ENCODE measurements around the gene NIP7. TPM values are rescaled to one million over a fixed set of nuclear protein-coding genes. Genes with fewer than 3 reads are reported as not detected.

The NIP7 gene
- total RNA-seq, 4 donors from 2014 or later = 1.8 to 17.3 (median 8.9) TPM

DNA sequence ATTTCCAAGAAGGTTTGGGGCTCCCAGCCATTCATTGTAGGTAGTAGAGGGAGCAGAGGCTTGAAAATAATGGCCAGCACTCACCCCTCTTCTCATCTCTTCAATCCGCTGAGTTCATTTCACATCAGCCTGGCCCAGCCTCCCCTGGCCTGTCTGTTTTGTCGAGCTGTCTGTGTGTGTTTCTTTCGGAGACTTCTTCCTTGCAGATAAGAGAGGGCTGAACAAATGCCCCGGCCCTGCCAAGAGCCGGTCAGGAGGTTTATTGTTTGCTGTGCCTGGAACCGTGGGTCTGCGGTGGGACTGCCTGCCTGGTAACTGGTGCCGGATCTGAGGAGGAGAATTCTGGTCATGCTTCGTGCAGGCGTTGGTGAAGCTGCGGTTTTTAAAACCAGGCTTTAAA is 25.0 kb upstream of the NIP7 start:
- Histone ChIP-seq H3K4me3 (no peak overlapping the region), H3K27ac (no peak overlapping the region), H3K9me3 (no peaks in the 10 kb centered on the region), H3K27me3 (no peaks in the 10 kb centered on the region), H3K36me3 (peaks cover 0 to 29% (median 18%) of the 10 kb centered on the region in 4 donors), H3K4me1 (peaks cover 11 to 21% (median 14%) of the 10 kb centered on the region in 4 donors)
- intact Hi-C loops (cut with DNase I; ENCODE audit: low total_unique reads) (no loop called here), in situ Hi-C loops (cut with MboI; ENCODE audit: low pct_ligation_motif_present in 1 of 4, low pct_unique_long_range_greater_than_20kb in 1 of 4, low sequenced_read_pairs in 3 of 4) (no loop called here)
- WGBS, 2 donors (ENCODE audit: low coverage in 1 of 2) = 90 to 100% methylated on average over 1 to 11 of the region's 11 CpGs
- no peak for DNase-seq
- TF ChIP-seq POLR2AphosphoS5 (IDR thresholded peaks at IDR 0.05) (no peak), POLR2A (IDR thresholded peaks at IDR 0.05) (no peak), EP300 (IDR thresholded peaks at IDR 0.05; ENCODE audit: low read depth) (no peak)
- TF ChIP-seq, protein P1, sequence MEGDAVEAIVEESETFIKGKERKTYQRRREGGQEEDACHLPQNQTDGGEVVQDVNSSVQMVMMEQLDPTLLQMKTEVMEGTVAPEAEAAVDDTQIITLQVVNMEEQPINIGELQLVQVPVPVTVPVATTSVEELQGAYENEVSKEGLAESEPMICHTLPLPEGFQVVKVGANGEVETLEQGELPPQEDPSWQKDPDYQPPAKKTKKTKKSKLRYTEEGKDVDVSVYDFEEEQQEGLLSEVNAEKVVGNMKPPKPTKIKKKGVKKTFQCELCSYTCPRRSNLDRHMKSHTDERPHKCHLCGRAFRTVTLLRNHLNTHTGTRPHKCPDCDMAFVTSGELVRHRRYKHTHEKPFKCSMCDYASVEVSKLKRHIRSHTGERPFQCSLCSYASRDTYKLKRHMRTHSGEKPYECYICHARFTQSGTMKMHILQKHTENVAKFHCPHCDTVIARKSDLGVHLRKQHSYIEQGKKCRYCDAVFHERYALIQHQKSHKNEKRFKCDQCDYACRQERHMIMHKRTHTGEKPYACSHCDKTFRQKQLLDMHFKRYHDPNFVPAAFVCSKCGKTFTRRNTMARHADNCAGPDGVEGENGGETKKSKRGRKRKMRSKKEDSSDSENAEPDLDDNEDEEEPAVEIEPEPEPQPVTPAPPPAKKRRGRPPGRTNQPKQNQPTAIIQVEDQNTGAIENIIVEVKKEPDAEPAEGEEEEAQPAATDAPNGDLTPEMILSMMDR (IDR thresholded peaks at IDR 0.05) = no peak

DNA sequence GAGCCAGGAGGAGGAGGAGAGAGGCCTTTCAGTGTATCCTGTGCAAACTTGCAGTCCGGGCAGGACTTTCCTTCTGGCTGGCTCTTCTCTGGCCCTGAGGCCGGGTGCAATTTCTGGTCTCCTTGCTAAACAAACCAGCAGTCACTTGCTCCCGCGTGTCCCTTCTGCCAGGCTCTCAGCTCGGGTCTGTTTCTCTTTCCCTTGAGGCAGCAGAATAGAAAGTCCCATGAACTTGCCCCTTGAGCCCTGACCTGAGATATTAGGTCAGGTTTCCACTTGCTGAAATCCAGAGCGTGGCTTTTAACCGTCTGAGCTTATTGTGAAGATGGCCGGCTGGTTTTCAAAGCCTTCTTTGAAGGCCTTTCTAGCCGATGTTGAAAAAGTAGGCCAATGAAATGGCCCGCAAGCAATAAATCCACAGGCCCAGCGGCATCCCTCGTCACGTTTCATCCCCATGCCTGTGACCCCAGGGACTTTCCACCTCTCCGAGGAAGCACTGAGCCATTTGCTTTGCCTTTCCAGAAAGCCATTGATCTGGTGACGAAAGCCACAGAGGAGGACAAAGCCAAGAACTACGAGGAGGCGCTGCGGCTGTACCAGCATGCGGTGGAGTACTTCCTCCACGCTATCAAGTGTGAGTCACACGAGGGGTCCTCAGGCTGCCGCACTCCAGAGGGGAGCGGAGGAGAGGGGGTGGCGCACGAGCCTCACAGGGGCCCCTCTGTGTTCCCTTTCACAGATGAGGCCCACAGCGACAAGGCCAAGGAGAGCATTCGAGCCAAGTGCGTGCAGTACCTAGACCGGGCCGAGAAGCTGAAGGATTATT is 23.9 kb upstream of the NIP7 start:
- TF ChIP-seq, protein P1 (IDR thresholded peaks at IDR 0.05) = no peak
- TF ChIP-seq EP300 (IDR thresholded peaks at IDR 0.05; ENCODE audit: low read depth) (no peak), POLR2AphosphoS5 (IDR thresholded peaks at IDR 0.05) (no peak), POLR2A (IDR thresholded peaks at IDR 0.05) (no peak)
- peaks cover 9 to 17% (median 11%) of the 10 kb centered on the region in 4 donors for H3K4me1 ChIP-seq
- intact Hi-C loops (cut with DNase I; ENCODE audit: low total_unique reads) = no loop called here

DNA sequence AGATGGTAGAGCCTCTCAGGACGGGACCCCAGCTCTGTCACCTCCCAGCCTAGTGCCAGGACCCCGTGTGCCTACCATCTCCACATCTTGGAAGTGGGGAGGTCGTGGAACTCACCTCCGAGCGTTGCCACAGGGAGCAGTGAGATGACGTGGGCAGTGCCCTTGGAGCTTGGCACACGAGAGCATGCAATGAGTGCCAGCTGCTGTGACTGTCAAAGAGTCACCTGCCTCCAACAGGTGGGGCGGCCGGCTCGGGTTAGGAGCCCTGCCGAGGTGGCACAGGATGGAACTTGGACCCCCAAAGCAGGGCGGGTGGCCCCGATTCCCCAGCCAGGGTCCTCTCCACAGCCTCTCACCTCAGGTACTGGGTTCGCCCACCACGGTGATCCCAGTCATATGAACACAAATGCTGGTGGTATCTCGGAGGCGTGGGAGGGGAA is 23.0 kb upstream of the NIP7 start:
- intact Hi-C loops (cut with DNase I; ENCODE audit: low total_unique reads) = no loop called here

More for the DNA sequence above, 23.9 kb upstream of the NIP7 start:
- in situ Hi-C loops (cut with MboI; ENCODE audit: low pct_ligation_motif_present in 1 of 4, low pct_unique_long_range_greater_than_20kb in 1 of 4, low sequenced_read_pairs in 3 of 4) = no loop called here
- Histone ChIP-seq H3K27ac (no peak overlapping the region), H3K9me3 (no peaks in the 10 kb centered on the region), H3K36me3 (peaks cover 0 to 41% (median 24%) of the 10 kb centered on the region in 4 donors), H3K27me3 (no peaks in the 10 kb centered on the region), H3K4me3 (no peak overlapping the region)
- DNase-seq = no peak
- WGBS, 2 donors (ENCODE audit: low coverage in 1 of 2) = 94% methylated on average over 30 of the region's 30 CpGs; no CpG with 5 or more reads in 1 of the 2 donors

More for the DNA sequence above, 23.0 kb upstream of the NIP7 start:
- Histone ChIP-seq H3K27ac (no peak overlapping the region), H3K4me3 (no peak overlapping the region), H3K27me3 (no peaks in the 10 kb centered on the region), H3K4me1 (peaks cover 9 to 17% (median 11%) of the 10 kb centered on the region in 4 donors), H3K9me3 (no peaks in the 10 kb centered on the region), H3K36me3 (peaks cover 0 to 48% (median 29%) of the 10 kb centered on the region in 4 donors)
- no peak for TF ChIP-seq POLR2A (IDR thresholded peaks at IDR 0.05)
- TF ChIP-seq EP300 (IDR thresholded peaks at IDR 0.05; ENCODE audit: low read depth) = no peak
- TF ChIP-seq POLR2AphosphoS5 (IDR thresholded peaks at IDR 0.05) = no peak
- TF ChIP-seq, protein P1 (IDR thresholded peaks at IDR 0.05) = no peak
- 90% methylated on average over 17 of the region's 17 CpGs; no CpG with 5 or more reads in 1 of the 2 donors for WGBS, 2 donors (ENCODE audit: low coverage in 1 of 2)
- in situ Hi-C loops (cut with MboI; ENCODE audit: low pct_ligation_motif_present in 1 of 4, low pct_unique_long_range_greater_than_20kb in 1 of 4, low sequenced_read_pairs in 3 of 4) = no loop called here
- DNase-seq = no peak
